Heart left ventricle (tissue), 16 donors: ENCODE data around the gene GOLGA1. TPM values are rescaled to one million over a fixed set of nuclear protein-coding genes. Genes with fewer than 3 reads are reported as not detected.
A peak's percentile ranks its signal among the peaks of the same experiment; 100 is the strongest.
"Not testable (repeated sequence)": the region's sequence is repeated elsewhere in the genome, so short reads cannot be mapped to it uniquely, and the experiment has no call there.

Experiments used
- ATAC-seq, 4 donors: fragments of 200-7000 bp; cut with Tn5 transposase; one replicate each; pipeline ENCODE4 v1.9.1; 2020 to 2022; ENCODE audit warnings: moderate library complexity in 4 of 4, mild to moderate bottlenecking in 3 of 4, moderate number of reproducible peaks in 1 of 4
- DNase-seq, 5 donors: peaks; one replicate each; pipeline ENCODE4 v3.0.0-alpha.2; 2020
- H3K27ac ChIP-seq, 12 donors: fragments of 200-600 bp; sonication (generic) in 4 of 12; one replicate each; pipeline versions ENCODE4 v1.5.0 to v1.8.0; 2016 to 2022; ENCODE audit warnings: mild to moderate bottlenecking in 2 of 12
- H3K27me3 ChIP-seq, 9 donors: fragments of 200-600 bp; sonication (generic) in 2 of 9; one replicate each; pipeline versions ENCODE4 v1.5.1 to v1.8.0; 2016 to 2022; ENCODE audit warnings: mild to moderate bottlenecking in 3 of 9
- H3K36me3 ChIP-seq, 9 donors: fragments of 200-600 bp; sonication (generic) in 2 of 9; one replicate each; pipeline versions ENCODE4 v1.5.0 to v1.8.0; 2018 to 2022; ENCODE audit warnings: mild to moderate bottlenecking in 2 of 9
- H3K4me1 ChIP-seq, 12 donors: fragments of 200-600 bp; sonication (generic) in 4 of 12; one replicate each; pipeline versions ENCODE4 v1.5.0 to v1.8.0; 2016 to 2022; ENCODE audit warnings: mild to moderate bottlenecking in 3 of 12
- H3K4me3 ChIP-seq, 12 donors: fragments of 200-600 bp; sonication (generic) in 4 of 12; one replicate each; pipeline versions ENCODE4 v1.5.0 to v1.8.0; 2017 to 2022; ENCODE audit warnings: mild to moderate bottlenecking in 9 of 12, moderate library complexity in 4 of 12
- H3K9me3 ChIP-seq, 12 donors: fragments of 200-600 bp; sonication (generic) in 4 of 12; one replicate each; pipeline versions ENCODE4 v1.5.0 to v1.8.0; 2016 to 2022; ENCODE audit warnings: mild to moderate bottlenecking in 1 of 12
- POLR2A ChIP-seq, 2 donors: fragments of 450-650 bp; IDR thresholded peaks; one replicate each; pipeline ENCODE4 v1.6.1; 2017; ENCODE audit warnings: antibody characterized with exemption in 2 of 2, mild to moderate bottlenecking in 2 of 2, moderate library complexity in 2 of 2
- WGBS, 4 donors: extraction: QIAGEN DNeasy Blood & Tissue Kit in 2 of 4; methylation state at CpG; one replicate each; pipeline versions ENCODE4 v1.1.5 to v1.1.7; 2013 to 2018; 5-methylcytosine and 5-hydroxymethylcytosine counted together
- intact Hi-C, 10 donors: fragments of 100-400 bp; cut with DNase I; formaldehyde crosslinking; loops; one replicate each; pipeline versions ENCODE4 v1.11.1 to v1.14.2; 2022
- polyA plus RNA-seq, 2 donors: library from polyadenylated mRNA; stranded (reverse); fragments of 200-250 nt; gene quantifications; one replicate each; pipeline ENCODE4 v1.2.3, GENCODE V29; 2013
- total RNA-seq, 9 donors: library from RNA; depleted of rRNA in 2 of 9; stranded (reverse); fragments of >200 nt in 2 of 9; fragmentation: NEBNext Ultra II Directional in 3 of 9; extraction: Animal tissue kit (Norgen Biotek cat#: 25700) in 3 of 9; gene quantifications; one replicate each; pipeline versions ENCODE4 v1.1.0 to v1.2.4, GENCODE V29; 2016 to 2023
- TF ChIP-seq, protein P1 (sequence below), 12 donors: fragments of 200-600 bp; sonication (generic) in 4 of 12; IDR thresholded peaks; one replicate each; pipeline versions ENCODE4 v1.5.0 to v1.8.0; 2018 to 2022; ENCODE audit warnings: antibody characterized with exemption in 12 of 12, mild to moderate bottlenecking in 5 of 12
- donor health status: ischemic (EF 13 %, LVEDD 7.1; RV severe dilation, severe dysfunction).
- donor health status: healthy with polysubstance abuse.
- donor health status: DM: no; HTN: yes; CAD: no.
- donor health status: DM: no; HTN: no; CAD: no.
- donor health status: ischemic (EF 25% LVEDD 6.9; RV normal size, moderate dysfunction).
- donor health status: ischemic (EF 25% LVEDD 5.7; RV mildly dilated, moderate dysfunction).
- donor health status: healthy.
- donor health status: DM: yes; HTN: yes; CAD: no.
- donor health status: ischemic (EF 35%, LVEDD 5.7; RV mildly dilated, moderate dysfunction).
- donor health status: nonischemic (EF 11% LVEDD 7.7; RV severe dilation, severe dysfunction).
- donor health status: DM: yes; HTN: yes; CAD: no.
- donor health status: PGD.
- donor health status: ischemic (EF 29% LVEDD 5.4; RV normal size, mild dysfunction).
- donor health status: nonischemic (EF 23%, LVEDD 6.1; RV moderate dilation, normal function).

GOLGA1 gene
- total and polyA plus RNA-seq, 11 donors = 5.8 to 22.9 (median 15.4) TPM

DNA sequence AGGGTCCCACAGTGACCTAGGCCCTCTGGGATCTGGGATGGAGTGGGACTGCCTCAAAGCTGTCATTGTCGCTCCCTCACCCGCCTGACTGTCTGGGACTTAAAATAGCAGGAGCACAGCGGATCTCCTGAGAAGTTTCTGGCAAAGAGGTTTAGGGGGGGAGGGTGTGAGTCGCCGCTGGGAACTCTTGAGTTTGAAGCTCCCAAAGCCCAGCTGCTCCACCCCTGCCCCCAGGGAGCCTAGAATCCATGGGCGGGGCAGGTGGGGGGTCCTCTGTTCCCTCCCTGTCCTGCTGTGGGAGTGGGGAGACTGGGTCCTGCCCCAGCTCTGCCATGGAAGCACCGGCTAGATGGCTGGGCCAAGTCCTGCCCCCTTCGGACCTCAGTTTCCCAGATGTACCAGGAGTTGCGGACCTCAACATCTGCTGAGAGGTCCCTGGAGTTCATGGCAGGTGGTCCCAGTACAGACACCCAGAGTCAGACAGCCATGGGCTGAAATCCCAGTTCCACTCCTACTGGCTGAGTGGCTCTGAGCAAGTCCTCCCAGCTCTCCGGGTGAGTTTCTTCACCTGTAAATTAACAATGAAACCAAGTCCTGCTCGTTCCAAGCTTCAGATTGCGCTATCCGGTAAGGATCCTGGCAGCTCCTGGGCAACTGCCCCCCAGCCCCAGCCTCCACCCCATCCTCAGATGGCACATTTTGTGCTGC is 88.6 kb downstream of the GOLGA1 start:
- TF ChIP-seq, protein P1, sequence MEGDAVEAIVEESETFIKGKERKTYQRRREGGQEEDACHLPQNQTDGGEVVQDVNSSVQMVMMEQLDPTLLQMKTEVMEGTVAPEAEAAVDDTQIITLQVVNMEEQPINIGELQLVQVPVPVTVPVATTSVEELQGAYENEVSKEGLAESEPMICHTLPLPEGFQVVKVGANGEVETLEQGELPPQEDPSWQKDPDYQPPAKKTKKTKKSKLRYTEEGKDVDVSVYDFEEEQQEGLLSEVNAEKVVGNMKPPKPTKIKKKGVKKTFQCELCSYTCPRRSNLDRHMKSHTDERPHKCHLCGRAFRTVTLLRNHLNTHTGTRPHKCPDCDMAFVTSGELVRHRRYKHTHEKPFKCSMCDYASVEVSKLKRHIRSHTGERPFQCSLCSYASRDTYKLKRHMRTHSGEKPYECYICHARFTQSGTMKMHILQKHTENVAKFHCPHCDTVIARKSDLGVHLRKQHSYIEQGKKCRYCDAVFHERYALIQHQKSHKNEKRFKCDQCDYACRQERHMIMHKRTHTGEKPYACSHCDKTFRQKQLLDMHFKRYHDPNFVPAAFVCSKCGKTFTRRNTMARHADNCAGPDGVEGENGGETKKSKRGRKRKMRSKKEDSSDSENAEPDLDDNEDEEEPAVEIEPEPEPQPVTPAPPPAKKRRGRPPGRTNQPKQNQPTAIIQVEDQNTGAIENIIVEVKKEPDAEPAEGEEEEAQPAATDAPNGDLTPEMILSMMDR (IDR thresholded peaks at IDR 0.05) = no peak
- TF ChIP-seq POLR2A (IDR thresholded peaks at IDR 0.05) = no peak
- ATAC-seq (peak; percentile 53 to 83 (median 76)), DNase-seq (peak; percentile 76 to 85 (median 80))
- H3K9me3 ChIP-seq = no peaks in the 10 kb centered on the region
- H3K27ac ChIP-seq = peak overlapping the region; percentile 42 to 95 (median 86)
- no peaks in the 10 kb centered on the region for H3K27me3 ChIP-seq
- H3K4me3 ChIP-seq = peak overlapping the region in 9 of 12 donors; percentile 37 to 60 (median 49)
- 27 to 38% (median 31%) methylated on average over 5 to 13 of the region's 13 CpGs for WGBS, 4 donors
- peaks cover 0 to 41% (median 20%) of the 10 kb centered on the region in 12 donors for H3K4me1 ChIP-seq
- peaks cover 0 to 12% (median 8%) of the 10 kb centered on the region in 9 donors for H3K36me3 ChIP-seq
- intact Hi-C loops = loop anchor here in 5 of 10 donors (1.0 to 10.0 kb wide), 5 partner anchors 17 to 293 kb away; partner anchors contain the start of gene SCAI (in 1 of the 5)

DNA sequence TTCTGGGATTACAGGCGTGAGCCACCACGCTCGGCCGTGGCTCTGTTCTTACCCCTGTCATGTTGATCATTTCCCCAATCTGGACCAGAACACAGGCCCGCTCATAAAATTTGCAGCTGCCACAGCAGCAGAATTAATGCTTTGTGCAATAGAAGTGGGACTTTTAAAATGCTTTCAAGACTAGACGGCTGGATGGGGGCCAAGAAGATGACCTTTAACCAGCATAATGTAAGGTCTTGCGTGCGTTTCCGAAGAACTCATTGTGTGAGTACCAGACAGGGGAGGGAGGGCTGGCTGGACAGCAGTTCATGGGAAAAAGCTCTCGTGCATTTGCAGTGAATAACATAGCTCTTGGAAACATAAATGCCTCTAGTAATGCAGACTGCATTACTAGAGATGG is 91.1 kb downstream of the GOLGA1 start:
- H3K4me1 ChIP-seq = peaks cover 0 to 41% (median 20%) of the 10 kb centered on the region in 12 donors
- whole genome bisulfite sequencing, 4 donors = 44 to 61% (median 49%) methylated on average over 6 to 10 of the region's 10 CpGs
- TF ChIP-seq, protein P1 (IDR thresholded peaks at IDR 0.05) = no peak
- TF ChIP-seq POLR2A (IDR thresholded peaks at IDR 0.05) = no peak
- intact Hi-C loops = loop anchor here in 2 of 10 donors (10.0 kb wide), 2 partner anchors 225 to 295 kb away; partner anchors contain the start of gene SCAI (in 1 of the 2)
- no peaks in the 10 kb centered on the region for H3K27me3 ChIP-seq
- H3K4me3 ChIP-seq = no peak overlapping the region
- peak overlapping the region in 7 of 12 donors; percentile 17 to 81 (median 50) for H3K27ac ChIP-seq
- DNase-seq (peak; percentile 46 to 78 (median 74)), ATAC-seq (no peak)
- no peaks in the 10 kb centered on the region for H3K36me3 ChIP-seq
- no peaks in the 10 kb centered on the region for H3K9me3 ChIP-seq

DNA sequence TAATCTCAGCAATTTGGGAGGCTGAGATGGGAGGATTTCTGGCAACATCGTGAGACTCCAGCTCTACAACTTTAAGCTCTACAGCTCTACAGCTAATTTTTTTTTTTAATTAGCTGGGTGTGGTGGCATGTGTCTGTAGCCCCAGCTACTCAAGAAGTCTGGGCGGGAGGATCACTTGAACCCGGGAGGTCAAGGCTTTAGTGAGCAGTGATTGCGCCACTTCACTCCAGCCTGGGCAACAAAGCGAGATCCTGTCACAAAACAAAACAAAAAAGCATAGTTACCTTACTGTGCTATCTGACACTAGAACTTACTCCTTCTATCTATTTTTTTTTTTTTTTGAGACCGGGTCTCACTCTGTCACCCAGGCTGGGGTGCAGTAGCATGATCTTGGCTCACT is 93.9 kb downstream of the GOLGA1 start:
- H3K27me3 ChIP-seq = no peaks in the 10 kb centered on the region
- ATAC-seq (no peak), DNase-seq (no peak)
- no peak overlapping the region for H3K4me3 ChIP-seq
- intact Hi-C loops = no loop called here
- no peak for TF ChIP-seq POLR2A (IDR thresholded peaks at IDR 0.05)
- TF ChIP-seq, protein P1 (IDR thresholded peaks at IDR 0.05) = no peak
- no peak overlapping the region for H3K27ac ChIP-seq
- H3K36me3 ChIP-seq = no peaks in the 10 kb centered on the region
- no peaks in the 10 kb centered on the region for H3K9me3 ChIP-seq
- WGBS, 4 donors = 86 to 96% (median 92%) methylated on average over 6 of the region's 6 CpGs
- H3K4me1 ChIP-seq = peaks cover 0 to 24% (median 6%) of the 10 kb centered on the region in 12 donors

DNA sequence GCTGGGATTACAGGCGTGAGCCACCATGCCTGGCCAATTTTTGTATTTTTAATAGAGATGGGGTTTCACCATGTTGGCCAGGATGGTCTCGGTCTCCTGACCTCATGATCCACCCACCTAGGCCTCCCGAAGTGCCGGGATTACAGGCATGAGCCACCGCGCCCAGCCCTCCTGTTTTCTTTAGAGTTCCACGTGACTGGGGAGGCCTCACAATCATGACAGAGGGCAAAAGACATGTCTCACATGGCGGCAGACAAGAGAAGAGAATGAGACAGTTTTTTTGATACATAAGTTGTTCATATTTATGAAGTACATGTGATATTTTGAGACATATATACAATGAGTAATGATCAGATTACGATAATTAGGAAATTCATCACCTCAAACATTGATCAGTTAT is 94.4 kb downstream of the GOLGA1 start:
- 94 to 95% (median 95%) methylated on average over 9 of the region's 9 CpGs for WGBS, 4 donors
- H3K9me3 ChIP-seq, H3K36me3 ChIP-seq, H3K27me3 ChIP-seq, intact Hi-C loops, H3K27ac ChIP-seq, H3K4me3 ChIP-seq, DNase-seq, ATAC-seq: not testable (repeated sequence)
- peaks cover 0 to 19% (median 2%) of the 10 kb centered on the region in 12 donors for H3K4me1 ChIP-seq
